OCI-LY7 (cell line): ENCODE results near the gene EIF4G1. TPM values are rescaled to one million over a fixed set of nuclear protein-coding genes. Genes with fewer than 3 reads are reported as not detected.

Experiments
- BruUV-seq: library from RNA; stranded (reverse); fragments of 400-500 nt; replicated peaks from 2 replicates; lab custom pipeline; 2021; lab: Mats Ljungman, UMichigan
- CTCF ChIA-PET: fragments of 300-600 bp; sonication (Branson Sonifier 250); formaldehyde crosslinking; loops from one replicate; lab custom pipeline; 2022; ENCODE audit warnings: antibody characterized with exemption; ENCODE audit not compliant: unreplicated experiment; lab: Charles Lee
- POLR2A ChIA-PET: fragments of 300-600 bp; sonication (Branson Sonifier 250); formaldehyde crosslinking; loops from one replicate; lab custom pipeline; 2022; ENCODE audit warnings: antibody characterized with exemption; lab: Charles Lee
- DNase-seq: peaks from one replicate; pipeline ENCODE4 v3.0.0-alpha.2; 2015; ENCODE audit warnings: low spot score
- H2AFZ ChIP-seq: fragments of 200-600 bp; sonication (generic), shearing (Covaris generic); 2 replicates; pipeline ENCODE4 v1.6.1; 2014; ENCODE audit warnings: mild to moderate bottlenecking, antibody characterized with exemption, low read length, moderate library complexity
- H3K27ac ChIP-seq: fragments of 200-600 bp; sonication (generic); 2 replicates; pipeline ENCODE4 v1.5.1; 2014; ENCODE audit warnings: mixed run types, low read depth, mild to moderate bottlenecking, moderate library complexity, low read length, inconsistent platforms; ENCODE audit not compliant: poor library complexity, severe bottlenecking
- H3K36me3 ChIP-seq: fragments of 200-600 bp; sonication (generic); 2 replicates; pipeline ENCODE4 v1.6.1; 2014; ENCODE audit warnings: mild to moderate bottlenecking, antibody characterized with exemption, low read length, moderate library complexity, mixed read lengths; ENCODE audit not compliant: insufficient read depth
- H3K4me1 ChIP-seq: fragments of 200-600 bp; sonication (generic); 2 replicates; pipeline ENCODE4 v1.5.1; 2014; ENCODE audit warnings: mild to moderate bottlenecking, low read length; ENCODE audit not compliant: insufficient read depth, poor library complexity, severe bottlenecking
- H3K4me2 ChIP-seq: fragments of 200-600 bp; sonication (generic); 2 replicates; pipeline ENCODE4 v1.6.1; 2014; ENCODE audit warnings: mild to moderate bottlenecking, low read length
- H3K4me3 ChIP-seq: fragments of 200-600 bp; sonication (generic); 2 replicates; pipeline ENCODE4 v1.5.1; 2014; ENCODE audit warnings: mild to moderate bottlenecking, low read depth, low read length; ENCODE audit not compliant: poor library complexity, severe bottlenecking
- H3K79me2 ChIP-seq: fragments of 200-600 bp; sonication (generic); 2 replicates; pipeline ENCODE4 v1.6.1; 2016; ENCODE audit warnings: low read depth, mild to moderate bottlenecking, low read length, moderate library complexity, mixed read lengths; ENCODE audit not compliant: insufficient read depth
- H3K9me2 ChIP-seq: fragments of 200-600 bp; sonication (generic); 2 replicates; pipeline ENCODE4 v1.6.1; 2016; ENCODE audit warnings: mild to moderate bottlenecking, low read length, mixed read lengths; ENCODE audit not compliant: insufficient read depth
- H3K9me3 ChIP-seq: fragments of 200-600 bp; sonication (generic); 2 replicates; pipeline ENCODE4 v1.6.1; 2014; ENCODE audit warnings: mild to moderate bottlenecking, mixed run types, low read length, mixed read lengths
- H4K20me1 ChIP-seq: fragments of 200-600 bp; sonication (generic); 2 replicates; pipeline ENCODE4 v1.6.1; 2014; ENCODE audit warnings: mild to moderate bottlenecking, antibody characterized with exemption, low read length, moderate library complexity, mixed read lengths; ENCODE audit not compliant: insufficient read depth
- EZH2phosphoT487 ChIP-seq: fragments of 200-600 bp; sonication (generic); IDR thresholded peaks from 2 replicates; pipeline ENCODE4 v1.6.1; 2018; ENCODE audit warnings: low read depth, borderline replicate concordance, mild to moderate bottlenecking, mixed run types, antibody characterized with exemption, low read length, moderate library complexity, mixed read lengths
- intact Hi-C: fragments of 100-400 bp; cut with micrococcal nuclease; formaldehyde crosslinking; loops from one replicate; pipeline ENCODE4 v1.10.0; 2022; ENCODE audit not compliant: unreplicated experiment
- total RNA-seq, 2 experiments: library from RNA; depleted of rRNA in 1 of 2; stranded (reverse); fragments of >200 nt in 1 of 2; shearing (Covaris generic) in 1 of 2; gene quantifications; 2 replicates each; pipeline ENCODE4 v1.2.3, GENCODE V29; 2014 to 2022
- TF ChIP-seq, protein P1 (sequence below): fragments of 200-600 bp; sonication (generic); conservative IDR thresholded peaks from 2 replicates; pipeline ENCODE4 v1.5.1; 2014; ENCODE audit warnings: mild to moderate bottlenecking, antibody characterized with exemption, low read length, moderate library complexity, mixed read lengths

Gene EIF4G1
- total RNA-seq, 2 experiments from 2014 or later: 245 to 412 TPM

- no peak overlapping the region for H3K27ac ChIP-seq
Measured at GRCh38 chr3:184332370-184333090, 18.1 kb downstream of the EIF4G1 start.

DNA sequence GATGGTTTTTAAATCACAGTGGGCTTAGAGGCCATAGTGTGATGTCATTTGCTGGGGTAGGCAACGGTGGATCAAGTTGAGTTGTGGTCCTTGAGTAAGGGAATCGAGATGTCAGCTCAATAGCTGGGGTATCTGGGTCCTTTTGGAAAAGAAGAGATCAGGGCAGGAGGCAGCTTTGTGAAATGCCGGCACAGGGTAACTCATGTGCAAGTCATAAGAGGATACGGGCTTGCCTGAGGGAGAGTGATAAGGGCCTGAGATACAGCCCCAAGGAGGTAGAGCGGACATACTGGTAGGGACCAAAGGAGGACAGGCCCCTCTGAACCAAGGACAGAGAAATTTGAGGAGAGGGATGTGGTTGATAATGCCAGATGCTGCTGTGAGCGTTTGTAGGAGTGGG lies 18.8 kb downstream of the EIF4G1 start:
- ChIA-PET CTCF (no interaction called here), POLR2A (no interaction called here)
- intact Hi-C loops: no loop called here
- no peak overlapping the region for H3K4me2 ChIP-seq
- H3K27ac ChIP-seq: no peak overlapping the region
- peaks cover 4% of the 10 kb centered on the region; the same call in 1 of the 2 replicates for H4K20me1 ChIP-seq
- DNase-seq: no peak
- peaks cover 8% of the 10 kb centered on the region for H3K4me1 ChIP-seq
- no peak overlapping the region for H2AFZ ChIP-seq
- BruUV-seq: TSS peak; percentile 23
- no peaks in the 10 kb centered on the region for H3K9me3 ChIP-seq
- no peak for TF ChIP-seq EZH2phosphoT487
- TF ChIP-seq, protein P1, sequence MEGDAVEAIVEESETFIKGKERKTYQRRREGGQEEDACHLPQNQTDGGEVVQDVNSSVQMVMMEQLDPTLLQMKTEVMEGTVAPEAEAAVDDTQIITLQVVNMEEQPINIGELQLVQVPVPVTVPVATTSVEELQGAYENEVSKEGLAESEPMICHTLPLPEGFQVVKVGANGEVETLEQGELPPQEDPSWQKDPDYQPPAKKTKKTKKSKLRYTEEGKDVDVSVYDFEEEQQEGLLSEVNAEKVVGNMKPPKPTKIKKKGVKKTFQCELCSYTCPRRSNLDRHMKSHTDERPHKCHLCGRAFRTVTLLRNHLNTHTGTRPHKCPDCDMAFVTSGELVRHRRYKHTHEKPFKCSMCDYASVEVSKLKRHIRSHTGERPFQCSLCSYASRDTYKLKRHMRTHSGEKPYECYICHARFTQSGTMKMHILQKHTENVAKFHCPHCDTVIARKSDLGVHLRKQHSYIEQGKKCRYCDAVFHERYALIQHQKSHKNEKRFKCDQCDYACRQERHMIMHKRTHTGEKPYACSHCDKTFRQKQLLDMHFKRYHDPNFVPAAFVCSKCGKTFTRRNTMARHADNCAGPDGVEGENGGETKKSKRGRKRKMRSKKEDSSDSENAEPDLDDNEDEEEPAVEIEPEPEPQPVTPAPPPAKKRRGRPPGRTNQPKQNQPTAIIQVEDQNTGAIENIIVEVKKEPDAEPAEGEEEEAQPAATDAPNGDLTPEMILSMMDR: no peak
- no peak overlapping the region for H3K4me3 ChIP-seq
- peaks cover 73% of the 10 kb centered on the region for H3K36me3 ChIP-seq
- H3K9me2 ChIP-seq: no peaks in the 10 kb centered on the region
- no peaks in the 10 kb centered on the region for H3K79me2 ChIP-seq

More at GRCh38 chr3:184332370-184333090, 18.1 kb downstream of the EIF4G1 start:
- no peak overlapping the region for H3K4me2 ChIP-seq
- H3K79me2 ChIP-seq: no peaks in the 10 kb centered on the region
- DNase-seq: no peak
- CTCF ChIA-PET: no interaction called here
- intact Hi-C loops: no loop called here
- TF ChIP-seq, protein P1: no peak
- peaks cover 4% of the 10 kb centered on the region; the same call in 1 of the 2 replicates for H4K20me1 ChIP-seq
- H3K36me3 ChIP-seq: peaks cover 79% of the 10 kb centered on the region
- no peaks in the 10 kb centered on the region for H3K9me3 ChIP-seq
- POLR2A ChIA-PET: no interaction called here
- H3K9me2 ChIP-seq: no peaks in the 10 kb centered on the region
- peaks cover 8% of the 10 kb centered on the region for H3K4me1 ChIP-seq
- BruUV-seq: no TSS peak
- no peak overlapping the region for H2AFZ ChIP-seq
- no peak overlapping the region for H3K4me3 ChIP-seq

GRCh38 chr3:184333700-184334099 lies 19.3 kb downstream of the EIF4G1 start:
- no peak overlapping the region for H3K4me2 ChIP-seq
- no peak overlapping the region for H3K4me3 ChIP-seq
- TF ChIP-seq, protein P1: no peak
- H3K4me1 ChIP-seq: peaks cover 8% of the 10 kb centered on the region
- H3K27ac ChIP-seq: no peak overlapping the region
- H3K9me3 ChIP-seq: no peaks in the 10 kb centered on the region
- POLR2A ChIA-PET: no interaction called here
- DNase-seq: no peak
- CTCF ChIA-PET: no interaction called here
- H4K20me1 ChIP-seq: peaks cover 4% of the 10 kb centered on the region; the same call in 1 of the 2 replicates
- H3K36me3 ChIP-seq: peaks cover 67% of the 10 kb centered on the region
- BruUV-seq: no TSS peak
- no peaks in the 10 kb centered on the region for H3K9me2 ChIP-seq
- H3K79me2 ChIP-seq: no peaks in the 10 kb centered on the region
- H2AFZ ChIP-seq: no peak overlapping the region
- intact Hi-C loops: no loop called here
